IPS-15b (cell line): ENCODE data around the gene ELOVL6.
"Not testable (repeated sequence)": the region's sequence is repeated elsewhere in the genome, so short reads cannot be mapped to it uniquely, and the experiment has no call there.

Source experiments
- H3K27me3 ChIP-seq: one replicate; pipeline ENCODE4 v1.6.1; 2013; ENCODE audit warnings: low read length; ENCODE audit not compliant: control insufficient read depth, insufficient read depth
- H3K36me3 ChIP-seq: one replicate; pipeline ENCODE4 v1.6.1; 2013; ENCODE audit warnings: low read length; ENCODE audit not compliant: control insufficient read depth, insufficient read depth
- H3K4me1 ChIP-seq: one replicate; pipeline ENCODE4 v1.6.1; 2013; ENCODE audit warnings: mild to moderate bottlenecking, low read length; ENCODE audit not compliant: control insufficient read depth, insufficient read depth
- H3K4me3 ChIP-seq: one replicate; pipeline ENCODE4 v1.5.1; 2013; ENCODE audit warnings: low read depth, low read length
- H3K9ac ChIP-seq: one replicate; pipeline ENCODE4 v1.6.1; 2013; ENCODE audit warnings: low read depth, mild to moderate bottlenecking, low read length
- H3K9me3 ChIP-seq: one replicate; pipeline ENCODE4 v1.6.1; 2013; ENCODE audit warnings: mild to moderate bottlenecking, low read length; ENCODE audit not compliant: control insufficient read depth, insufficient read depth

Gene ELOVL6

GRCh38 chr4:110085131-110085530 lies 113.3 kb downstream of the ELOVL6 start:
- H3K4me1 ChIP-seq, result peaks cover 6% of the 10 kb centered on the region
- no peak overlapping the region for H3K4me3 ChIP-seq
- no peaks in the 10 kb centered on the region for H3K9me3 ChIP-seq
- H3K36me3 ChIP-seq, result no peaks in the 10 kb centered on the region
- H3K27me3 ChIP-seq, result no peaks in the 10 kb centered on the region
- no peak overlapping the region for H3K9ac ChIP-seq

- Histone ChIP-seq H3K4me3 (no peak overlapping the region), H3K4me1 (peaks cover 6% of the 10 kb centered on the region), H3K36me3 (no peaks in the 10 kb centered on the region), H3K9ac (no peak overlapping the region), H3K9me3 (no peaks in the 10 kb centered on the region), H3K27me3 (no peaks in the 10 kb centered on the region)
Observed at GRCh38 chr4:110084154-110084553, 114.3 kb downstream of the ELOVL6 start.

GRCh38 chr4:110078148-110078547 lies 120.3 kb downstream of the ELOVL6 start:
- not testable (repeated sequence) for H3K4me3 ChIP-seq

GRCh38 chr4:110076828-110077227 lies 121.6 kb downstream of the ELOVL6 start:
- H3K4me1 ChIP-seq, H3K27me3 ChIP-seq, H3K4me3 ChIP-seq, H3K9me3 ChIP-seq, H3K36me3 ChIP-seq, H3K9ac ChIP-seq: not testable (repeated sequence)

More at GRCh38 chr4:110078148-110078547, 120.3 kb downstream of the ELOVL6 start:
- not testable (repeated sequence) for H3K36me3 ChIP-seq, H3K9ac ChIP-seq, H3K27me3 ChIP-seq, H3K4me1 ChIP-seq, H3K9me3 ChIP-seq

- Histone ChIP-seq H3K4me3 (no peak overlapping the region), H3K36me3 (no peaks in the 10 kb centered on the region), H3K9ac (no peak overlapping the region)
Observed at GRCh38 chr4:110075891-110076290, 122.5 kb downstream of the ELOVL6 start.

GRCh38 chr4:110075083-110075738 lies 123.2 kb downstream of the ELOVL6 start:
- H3K4me3 ChIP-seq, result no peak overlapping the region
- no peak overlapping the region for H3K9ac ChIP-seq
- no peaks in the 10 kb centered on the region for H3K36me3 ChIP-seq
- no peaks in the 10 kb centered on the region for H3K27me3 ChIP-seq
- no peaks in the 10 kb centered on the region for H3K9me3 ChIP-seq
- no peaks in the 10 kb centered on the region for H3K4me1 ChIP-seq

More at GRCh38 chr4:110075891-110076290, 122.5 kb downstream of the ELOVL6 start:
- H3K9me3 ChIP-seq, result no peaks in the 10 kb centered on the region
- no peaks in the 10 kb centered on the region for H3K27me3 ChIP-seq
- no peaks in the 10 kb centered on the region for H3K4me1 ChIP-seq

GRCh38 chr4:110074570-110074969 lies 123.8 kb downstream of the ELOVL6 start:
- Histone ChIP-seq H3K4me1 (no peaks in the 10 kb centered on the region), H3K27me3 (no peaks in the 10 kb centered on the region), H3K9ac (no peak overlapping the region), H3K4me3 (no peak overlapping the region), H3K36me3 (no peaks in the 10 kb centered on the region), H3K9me3 (no peaks in the 10 kb centered on the region)

- Histone ChIP-seq H3K36me3 (no peaks in the 10 kb centered on the region), H3K27me3 (no peaks in the 10 kb centered on the region), H3K4me3 (no peak overlapping the region), H3K9me3 (no peaks in the 10 kb centered on the region), H3K4me1 (no peaks in the 10 kb centered on the region), H3K9ac (no peak overlapping the region)
Observed at GRCh38 chr4:110073053-110073845, 125.2 kb downstream of the ELOVL6 start.

- H3K27me3 ChIP-seq, result no peaks in the 10 kb centered on the region
- H3K9ac ChIP-seq, result no peak overlapping the region
- no peaks in the 10 kb centered on the region for H3K9me3 ChIP-seq
- H3K4me1 ChIP-seq, result no peaks in the 10 kb centered on the region
- H3K36me3 ChIP-seq, result no peaks in the 10 kb centered on the region
- H3K4me3 ChIP-seq, result no peak overlapping the region
Observed at GRCh38 chr4:110071466-110071865, 126.9 kb downstream of the ELOVL6 start.

GRCh38 chr4:110068248-110068647 lies 130.2 kb downstream of the ELOVL6 start:
- Histone ChIP-seq H3K27me3 (no peaks in the 10 kb centered on the region), H3K9me3 (no peaks in the 10 kb centered on the region), H3K4me3 (no peak overlapping the region), H3K9ac (no peak overlapping the region), H3K36me3 (no peaks in the 10 kb centered on the region), H3K4me1 (no peaks in the 10 kb centered on the region)

- no peaks in the 10 kb centered on the region for H3K27me3 ChIP-seq
Observed at GRCh38 chr4:110064934-110065333, 133.5 kb downstream of the ELOVL6 start.

GRCh38 chr4:110064295-110064694 lies 134.1 kb downstream of the ELOVL6 start:
- Histone ChIP-seq H3K9me3 (no peaks in the 10 kb centered on the region), H3K27me3 (no peaks in the 10 kb centered on the region), H3K4me3 (no peak overlapping the region)

More at GRCh38 chr4:110064934-110065333, 133.5 kb downstream of the ELOVL6 start:
- no peak overlapping the region for H3K9ac ChIP-seq
- no peak overlapping the region for H3K4me3 ChIP-seq
- H3K9me3 ChIP-seq, result no peaks in the 10 kb centered on the region
- H3K4me1 ChIP-seq, result no peaks in the 10 kb centered on the region
- H3K36me3 ChIP-seq, result no peaks in the 10 kb centered on the region

More at GRCh38 chr4:110064295-110064694, 134.1 kb downstream of the ELOVL6 start:
- no peaks in the 10 kb centered on the region for H3K4me1 ChIP-seq
- no peaks in the 10 kb centered on the region for H3K36me3 ChIP-seq
- no peak overlapping the region for H3K9ac ChIP-seq
